Heart right ventricle (tissue), 16 donors: Measurements from ENCODE around the gene VSNL1. TPM values are rescaled to one million over a fixed set of nuclear protein-coding genes. Genes with fewer than 3 reads are reported as not detected.

Experiments used
- ATAC-seq, 8 donors: fragments of 200-7000 bp; cut with Tn5 transposase; one replicate each; pipeline ENCODE4 v1.9.1; 2020; ENCODE audit warnings: mild to moderate bottlenecking in 8 of 8, moderate library complexity in 8 of 8, moderate number of reproducible peaks in 1 of 8
- DNase-seq, 2 donors: peaks; one replicate each; pipeline ENCODE4 v3.0.0-alpha.2; 2020
- H3K27ac ChIP-seq, 10 donors: fragments of 200-600 bp; sonication (generic) in 2 of 10; one replicate each; pipeline versions ENCODE4 v1.5.0 to v1.8.0; 2020 to 2022; ENCODE audit warnings: mild to moderate bottlenecking in 3 of 10
- H3K27me3 ChIP-seq, 7 donors: fragments of 200-600 bp; one replicate each; pipeline ENCODE4 v1.8.0; 2021 to 2022; ENCODE audit warnings: mild to moderate bottlenecking in 2 of 7
- H3K36me3 ChIP-seq, 9 donors: fragments of 200-600 bp; sonication (generic) in 1 of 9; one replicate each; pipeline versions ENCODE4 v1.5.0 to v1.8.0; 2020 to 2022; ENCODE audit warnings: mild to moderate bottlenecking in 2 of 9
- H3K4me1 ChIP-seq, 9 donors: fragments of 200-600 bp; sonication (generic) in 1 of 9; one replicate each; pipeline versions ENCODE4 v1.5.0 to v1.8.0; 2020 to 2022; ENCODE audit warnings: mild to moderate bottlenecking in 4 of 9
- H3K4me3 ChIP-seq, 10 donors: fragments of 200-600 bp; sonication (generic) in 2 of 10; one replicate each; pipeline versions ENCODE4 v1.5.0 to v1.8.0; 2020 to 2022; ENCODE audit warnings: mild to moderate bottlenecking in 7 of 10, moderate library complexity in 2 of 10
- H3K9me3 ChIP-seq, 11 donors: fragments of 200-600 bp in 10 of 11; sonication (generic) in 2 of 11; one replicate each; pipeline versions ENCODE4 v1.5.0 to v1.8.0; 2013 to 2022; ENCODE audit warnings: mild to moderate bottlenecking in 2 of 11, control low read depth in 1 of 11, moderate library complexity in 1 of 11
- WGBS, 2 donors: extraction: QIAGEN DNeasy Blood & Tissue Kit; methylation state at CpG; one replicate each; pipeline ENCODE4 v1.1.7; 2013; ENCODE audit warnings: inconsistent platforms in 1 of 2; 5-methylcytosine and 5-hydroxymethylcytosine counted together
- intact Hi-C, 10 donors: fragments of 100-400 bp; cut with DNase I; formaldehyde crosslinking; loops; one replicate each; pipeline versions ENCODE4 v1.11.1 to v1.14.2; 2022
- polyA plus RNA-seq, 2 donors: library from polyadenylated mRNA; stranded (reverse); fragments of 200-250 nt; gene quantifications; one replicate each; pipeline ENCODE4 v1.2.3, GENCODE V29; 2013
- total RNA-seq, 10 donors: library from RNA; stranded (reverse); fragmentation: NEBNext Ultra II Directional in 3 of 10; extraction: Animal tissue kit (Norgen Biotek cat#: 25700) in 3 of 10; gene quantifications; one replicate each; pipeline versions ENCODE4 v1.2.1 to v1.2.4, GENCODE V29; 2021 to 2023
- TF ChIP-seq, protein P1 (sequence below), 9 donors: fragments of 200-600 bp; sonication (generic) in 2 of 9; IDR thresholded peaks; one replicate each; pipeline versions ENCODE4 v1.5.0 to v1.8.0; 2021 to 2022; ENCODE audit warnings: antibody characterized with exemption in 9 of 9, mild to moderate bottlenecking in 5 of 9, moderate library complexity in 1 of 9
- donor health status: Arrhythmogenic right ventricular cardiomyopathy.
- donor health status: ischemic (EF 13 %, LVEDD 7.1; RV severe dilation, severe dysfunction).
- donor health status: healthy with polysubstance abuse.
- donor health status: DM: no; HTN: yes; CAD: no.
- donor health status: DM: no; HTN: no; CAD: no.
- donor health status: ischemic (EF 25% LVEDD 6.9; RV normal size, moderate dysfunction).
- donor health status: ischemic (EF 25% LVEDD 5.7; RV mildly dilated, moderate dysfunction).
- donor health status: healthy.
- donor health status: DM: yes; HTN: yes; CAD: no.
- donor health status: Ischemic cardiomyopathy.
- donor health status: ischemic (EF 35%, LVEDD 5.7; RV mildly dilated, moderate dysfunction).
- donor health status: nonischemic (EF 11% LVEDD 7.7; RV severe dilation, severe dysfunction).
- donor health status: DM: yes; HTN: yes; CAD: no.
- donor health status: PGD.
- donor health status: ischemic (EF 29% LVEDD 5.4; RV normal size, mild dysfunction).
- donor health status: nonischemic (EF 23%, LVEDD 6.1; RV moderate dilation, normal function).

Gene VSNL1
- total and polyA plus RNA-seq, 12 donors: 5.9 to 24.3 (median 17.3) TPM

DNA sequence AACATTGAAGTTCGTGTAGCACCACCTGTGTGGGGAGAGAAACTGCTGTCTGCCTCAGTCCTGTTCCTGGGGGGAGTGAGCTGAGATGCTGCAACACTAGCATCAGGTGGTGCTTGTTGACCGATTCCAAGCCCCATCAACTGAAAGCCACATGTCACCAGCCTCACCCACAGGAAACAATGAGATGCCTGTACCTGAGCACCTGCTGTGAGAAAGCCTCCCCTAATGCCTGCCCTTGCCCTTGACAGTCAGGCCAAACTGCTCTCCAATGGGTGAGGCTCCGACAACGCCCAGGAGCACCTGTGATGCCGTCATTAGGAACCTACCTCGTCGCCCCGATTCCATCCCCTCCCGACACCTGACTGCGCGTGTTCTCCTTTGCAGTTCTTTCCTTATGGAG is 108.5 kb downstream of the VSNL1 start:
- ATAC-seq (no peak), DNase-seq (no peak)
- intact Hi-C loops: loop anchor here in 3 of 10 donors (10.0 kb wide), 2 partner anchors 104 to 114 kb away; partner anchors contain the start of gene VSNL1 (in 1 of the 3)
- Histone ChIP-seq H3K27ac (no peak overlapping the region), H3K4me1 (peaks cover 0 to 32% (median 26%) of the 10 kb centered on the region in 9 donors), H3K27me3 (no peaks in the 10 kb centered on the region), H3K9me3 (no peaks in the 10 kb centered on the region), H3K36me3 (no peaks in the 10 kb centered on the region), H3K4me3 (no peak overlapping the region)
- TF ChIP-seq, protein P1, sequence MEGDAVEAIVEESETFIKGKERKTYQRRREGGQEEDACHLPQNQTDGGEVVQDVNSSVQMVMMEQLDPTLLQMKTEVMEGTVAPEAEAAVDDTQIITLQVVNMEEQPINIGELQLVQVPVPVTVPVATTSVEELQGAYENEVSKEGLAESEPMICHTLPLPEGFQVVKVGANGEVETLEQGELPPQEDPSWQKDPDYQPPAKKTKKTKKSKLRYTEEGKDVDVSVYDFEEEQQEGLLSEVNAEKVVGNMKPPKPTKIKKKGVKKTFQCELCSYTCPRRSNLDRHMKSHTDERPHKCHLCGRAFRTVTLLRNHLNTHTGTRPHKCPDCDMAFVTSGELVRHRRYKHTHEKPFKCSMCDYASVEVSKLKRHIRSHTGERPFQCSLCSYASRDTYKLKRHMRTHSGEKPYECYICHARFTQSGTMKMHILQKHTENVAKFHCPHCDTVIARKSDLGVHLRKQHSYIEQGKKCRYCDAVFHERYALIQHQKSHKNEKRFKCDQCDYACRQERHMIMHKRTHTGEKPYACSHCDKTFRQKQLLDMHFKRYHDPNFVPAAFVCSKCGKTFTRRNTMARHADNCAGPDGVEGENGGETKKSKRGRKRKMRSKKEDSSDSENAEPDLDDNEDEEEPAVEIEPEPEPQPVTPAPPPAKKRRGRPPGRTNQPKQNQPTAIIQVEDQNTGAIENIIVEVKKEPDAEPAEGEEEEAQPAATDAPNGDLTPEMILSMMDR (IDR thresholded peaks at IDR 0.05): no peak
- WGBS, 2 donors: 92 to 95% methylated on average over 11 of the region's 11 CpGs

DNA sequence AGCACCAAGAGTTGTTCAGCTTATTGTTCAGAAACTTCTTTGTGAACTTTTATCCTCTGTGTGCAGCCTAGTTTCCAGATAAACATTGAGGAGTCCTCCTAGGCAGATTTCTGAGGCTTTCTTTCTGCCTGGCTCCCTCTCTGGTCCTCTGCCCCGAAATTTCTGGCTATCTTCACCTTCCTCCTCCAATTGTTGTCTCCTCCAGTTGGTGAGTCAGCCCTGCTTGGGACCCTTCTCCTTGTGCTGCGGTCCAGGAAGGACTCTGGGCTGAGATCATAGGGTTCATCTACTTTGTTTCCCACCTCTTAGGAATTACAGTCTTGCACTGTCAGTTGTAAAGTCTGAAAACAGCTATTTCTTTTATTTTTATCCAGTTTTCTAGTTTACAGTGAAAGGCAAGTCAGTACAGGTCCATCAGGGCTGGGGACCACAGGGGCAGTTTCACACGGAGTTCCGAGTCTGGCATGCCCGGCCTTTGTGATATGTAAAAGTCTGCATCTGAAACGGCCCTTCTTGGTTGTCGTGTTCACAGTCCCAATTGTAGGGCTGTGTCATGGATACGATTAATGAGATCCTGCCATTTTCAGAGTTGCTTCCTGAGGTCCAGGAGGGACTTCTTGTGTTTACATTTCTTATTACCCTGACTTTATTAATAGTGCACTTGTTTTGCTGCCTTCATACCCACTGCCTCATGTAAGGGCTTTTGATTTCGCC is 112.3 kb downstream of the VSNL1 start:
- intact Hi-C loops: no loop called here
- Histone ChIP-seq H3K4me1 (peaks cover 0 to 6% (median 0%) of the 10 kb centered on the region in 9 donors), H3K27ac (no peak overlapping the region), H3K9me3 (no peaks in the 10 kb centered on the region), H3K36me3 (peaks cover 0 to 5% (median 0%) of the 10 kb centered on the region in 9 donors), H3K27me3 (no peaks in the 10 kb centered on the region), H3K4me3 (no peak overlapping the region)
- ATAC-seq (no peak), DNase-seq (no peak)
- 79 to 85% methylated on average over 9 of the region's 9 CpGs for WGBS, 2 donors
- TF ChIP-seq, protein P1 (IDR thresholded peaks at IDR 0.05): no peak

DNA sequence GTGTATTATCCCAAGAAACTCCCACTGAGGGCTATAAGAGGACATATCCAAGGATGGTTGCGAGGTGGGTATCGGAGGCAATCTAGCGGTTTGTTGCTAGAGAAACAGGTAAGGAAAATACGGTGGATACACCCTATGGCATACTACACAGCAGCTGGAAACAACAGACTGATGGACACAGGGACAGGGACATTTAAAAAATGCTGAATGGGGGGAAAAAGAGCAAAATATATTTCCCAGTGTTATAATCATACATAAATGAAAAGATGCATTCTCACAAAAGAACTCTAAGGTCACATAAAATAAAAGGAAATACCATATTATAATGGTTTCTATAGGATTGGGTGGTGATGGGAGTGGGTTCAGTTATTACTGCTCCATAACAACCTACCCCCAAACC is 117.3 kb downstream of the VSNL1 start:
- intact Hi-C loops: no loop called here
- no peak overlapping the region for H3K4me3 ChIP-seq
- TF ChIP-seq, protein P1 (IDR thresholded peaks at IDR 0.05): no peak

DNA sequence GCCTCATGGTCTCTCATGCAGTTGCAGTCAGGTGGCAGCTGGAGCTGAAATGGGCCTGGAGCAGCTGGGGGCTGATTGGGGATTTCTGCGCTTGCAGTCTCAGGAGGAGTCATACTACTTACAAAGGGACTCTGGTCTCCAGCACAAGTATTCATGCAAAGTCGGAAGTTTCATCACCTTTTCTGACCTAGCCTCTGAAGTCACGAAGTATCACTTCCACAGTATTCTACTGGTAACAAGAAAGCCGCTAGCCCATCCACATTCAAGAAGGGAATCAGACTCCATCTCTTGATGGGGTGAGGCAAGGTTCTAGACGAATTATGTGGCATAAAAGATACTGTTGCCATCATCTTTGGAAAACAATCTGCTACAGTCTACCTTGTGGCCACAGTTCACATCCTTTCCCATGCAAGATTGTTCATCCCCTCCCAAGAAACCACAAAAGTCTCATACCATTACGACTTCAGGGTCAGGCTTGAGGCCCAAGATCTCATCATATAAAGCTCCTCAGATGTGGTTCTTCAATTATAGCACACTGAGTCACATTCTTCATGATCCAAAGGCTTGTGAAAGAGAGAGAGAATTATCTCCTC is 117.9 kb downstream of the VSNL1 start:
- 84 to 93% methylated on average over 6 of the region's 6 CpGs for WGBS, 2 donors
- no peaks in the 10 kb centered on the region for H3K9me3 ChIP-seq
- DNase-seq (no peak), ATAC-seq (no peak)
- intact Hi-C loops: no loop called here
- H3K27ac ChIP-seq: no peak overlapping the region
- no peak overlapping the region for H3K4me3 ChIP-seq
- peaks cover 0 to 44% (median 3%) of the 10 kb centered on the region in 9 donors for H3K36me3 ChIP-seq
- TF ChIP-seq, protein P1 (IDR thresholded peaks at IDR 0.05): no peak
- no peaks in the 10 kb centered on the region for H3K27me3 ChIP-seq
- H3K4me1 ChIP-seq: peaks cover 0 to 4% (median 0%) of the 10 kb centered on the region in 9 donors

More for the DNA sequence above, 117.3 kb downstream of the VSNL1 start:
- Histone ChIP-seq H3K36me3 (peaks cover 0 to 38% (median 2%) of the 10 kb centered on the region in 9 donors), H3K9me3 (no peaks in the 10 kb centered on the region), H3K27me3 (no peaks in the 10 kb centered on the region), H3K27ac (no peak overlapping the region), H3K4me1 (no peaks in the 10 kb centered on the region)
- DNase-seq (no peak), ATAC-seq (no peak)
- 96 to 99% methylated on average over 4 of the region's 4 CpGs for WGBS, 2 donors
